SK-N-DZ (cell line): ENCODE data around the gene NTNG1. TPM values are rescaled to one million over a fixed set of nuclear protein-coding genes. Genes with fewer than 3 reads are reported as not detected.
"Not testable (repeated sequence)": the region's sequence is repeated elsewhere in the genome, so short reads cannot be mapped to it uniquely, and the experiment has no call there.

ENCODE experiments used
- DNase-seq: peaks from one replicate; pipeline ENCODE4 v3.0.0-alpha.2; 2015; ENCODE audit warnings: low spot score
- polyA plus RNA-seq, 2 experiments: library from polyadenylated mRNA; depleted of rRNA; stranded (reverse); fragments of >200 nt; gene quantifications; 2 replicates each; pipeline ENCODE4 v1.2.3, GENCODE V29; 2014

Gene NTNG1
- polyA plus RNA-seq (2014; cell fraction: cytosol; rRNA removed): 5.4 and 8.6 TPM in 2 replicates
- 5.0 and 9.6 TPM in 2 replicates for polyA plus RNA-seq (2014; cell fraction: nucleus; rRNA removed)

DNA sequence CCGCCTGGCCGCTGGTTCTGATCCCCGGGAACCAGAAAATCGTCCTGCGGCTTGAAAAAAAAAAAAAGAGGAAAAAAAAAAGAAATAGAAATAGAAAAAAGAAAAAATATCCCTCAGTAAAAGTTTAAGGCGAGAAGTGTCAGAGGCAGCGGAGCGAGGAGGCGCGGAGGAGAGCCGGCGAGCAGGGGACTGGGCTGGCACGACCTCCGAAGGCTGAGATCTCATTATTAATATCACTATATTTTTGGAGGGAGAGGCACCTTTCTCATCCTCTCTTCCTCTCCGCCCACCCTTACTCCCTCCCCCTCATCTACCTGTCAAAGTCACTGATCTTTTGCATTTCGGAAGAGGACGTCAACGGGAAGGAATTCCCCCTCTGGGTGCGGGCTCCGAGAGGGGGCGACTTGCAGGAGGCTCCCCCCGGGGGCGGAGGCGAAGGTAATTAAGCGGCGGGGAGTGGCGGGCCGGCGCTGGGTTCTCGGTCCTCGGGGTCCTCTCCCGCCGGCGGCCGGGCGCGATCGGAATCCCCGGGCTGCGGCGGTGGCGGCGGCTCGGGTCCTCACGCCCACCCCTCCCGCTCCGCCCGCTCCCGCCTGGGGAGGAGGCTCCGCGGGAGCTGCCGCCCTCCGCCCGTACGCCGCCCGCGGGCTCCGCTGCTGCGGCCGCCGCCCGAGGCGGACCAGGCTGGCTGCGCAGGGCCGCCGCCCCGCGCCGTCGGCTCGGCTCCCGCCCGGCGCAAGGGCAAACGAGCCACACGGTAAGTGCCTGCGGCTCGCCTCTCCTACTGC lies at the start of gene NTNG1:
NTNG1 (plus strand) TSS at position 337 of the 788 bp plus-strand sequence.
- peak; percentile 19 for DNase-seq

DNA sequence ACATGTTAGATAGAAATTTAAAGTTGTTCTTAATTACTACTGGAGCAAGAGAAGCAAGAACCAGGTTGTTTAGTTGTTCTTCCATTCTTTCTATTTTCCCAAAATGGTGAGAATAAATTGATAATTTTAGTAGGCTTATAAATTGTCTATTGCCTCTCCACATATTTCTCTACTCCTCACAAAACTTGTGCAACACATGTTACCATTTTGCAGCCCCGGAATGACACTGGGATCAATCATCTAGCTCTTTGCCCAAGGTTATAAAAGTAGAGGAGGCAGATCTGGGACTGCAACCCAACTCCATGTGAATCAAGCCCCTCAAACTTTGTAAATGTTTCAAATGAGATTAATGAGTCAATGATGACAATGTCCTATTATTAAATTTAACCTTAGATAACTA lies 49.4 kb upstream of the NTNG1 start:
- DNase-seq: no peak

DNA sequence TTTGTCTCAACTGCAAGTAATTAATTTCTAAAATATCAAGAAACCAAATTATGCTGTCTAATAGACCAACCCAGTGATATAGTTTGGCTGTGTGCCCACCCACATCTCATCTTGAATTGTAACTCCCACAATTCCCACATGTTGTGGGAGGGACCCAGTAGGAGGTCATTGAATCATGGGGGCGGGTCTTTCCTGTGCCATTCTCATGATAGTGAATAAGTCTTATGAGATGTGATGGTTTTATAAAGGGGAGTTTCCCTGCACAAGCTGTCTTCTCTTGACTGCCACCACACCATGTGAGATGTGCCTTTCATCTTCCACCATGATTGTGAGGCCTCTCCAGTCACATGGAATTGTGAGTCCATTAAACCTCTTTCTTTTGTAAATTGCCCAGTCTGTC lies 47.4 kb upstream of the NTNG1 start:
- DNase-seq: not testable (repeated sequence)

DNA sequence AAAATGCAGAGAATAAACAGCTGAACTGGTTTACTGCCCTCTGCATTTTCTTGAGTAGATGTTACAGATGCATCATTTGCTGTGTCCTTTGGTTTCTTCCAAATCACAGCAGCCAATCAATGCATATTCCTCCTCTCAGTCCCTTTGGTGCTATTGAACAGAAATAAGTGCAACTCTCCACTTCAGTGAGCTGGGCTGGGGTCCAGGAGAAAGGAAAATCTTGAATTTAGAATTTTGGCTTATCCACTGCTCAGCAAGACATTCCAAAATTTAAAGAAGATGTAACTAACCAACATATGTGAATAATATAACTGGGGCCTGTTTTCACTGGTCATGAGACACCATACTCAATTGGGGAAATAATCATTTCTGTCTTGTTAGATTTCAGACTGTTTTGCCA lies 45.2 kb upstream of the NTNG1 start:
- no peak for DNase-seq

DNA sequence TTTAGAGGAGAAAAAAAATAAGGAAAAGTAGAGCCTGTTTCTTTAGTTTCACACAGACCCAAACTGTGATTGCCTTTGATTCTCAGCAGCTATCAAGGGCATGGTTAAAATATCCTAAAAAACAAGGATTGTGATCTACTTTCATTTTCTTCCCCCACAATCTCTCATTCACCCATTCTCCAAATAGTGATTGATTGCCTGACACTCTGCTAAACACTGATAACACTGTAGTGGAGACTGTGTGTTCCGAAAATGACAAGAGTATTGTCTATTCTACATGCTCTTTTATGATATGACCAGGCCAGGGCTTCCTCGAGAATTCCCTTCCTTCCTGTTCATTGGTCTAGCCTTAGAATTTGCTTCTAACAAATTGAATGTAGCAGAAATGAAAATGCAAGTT lies 44.1 kb upstream of the NTNG1 start:
- DNase-seq: no peak

- no peak for DNase-seq
Observed at GRCh38 chr1:107098961-107099360, 41.9 kb upstream of the NTNG1 start.

DNA sequence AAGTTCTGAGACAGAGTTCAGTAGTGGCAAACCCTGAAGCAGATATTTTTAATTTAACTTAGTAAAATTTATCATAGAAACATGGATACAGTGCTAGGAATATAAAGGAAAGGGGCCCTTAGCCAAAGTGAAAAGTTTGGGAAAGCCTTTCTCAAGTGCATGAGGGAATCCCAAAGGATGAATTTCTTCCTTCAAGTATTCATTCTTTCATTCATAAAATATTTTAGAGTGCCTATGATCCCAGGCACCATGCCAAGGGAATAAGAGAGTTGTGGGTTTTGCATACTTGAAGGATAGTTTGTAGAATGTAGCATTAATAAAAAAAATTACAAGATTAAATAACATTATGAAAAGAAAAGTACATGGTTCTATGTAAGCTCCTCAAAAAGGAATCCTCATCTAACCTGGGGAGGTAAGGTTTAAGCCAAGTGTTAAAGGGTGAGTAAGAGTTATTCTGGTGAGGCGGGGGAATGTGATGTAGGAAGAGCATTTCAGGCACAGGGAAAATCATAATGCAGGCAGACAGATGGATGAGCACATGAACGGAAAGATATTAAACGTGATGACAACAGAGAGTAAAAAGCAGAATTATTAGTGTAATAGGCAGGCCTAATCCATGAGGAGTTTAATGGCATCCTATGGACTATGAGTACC lies 40.4 kb upstream of the NTNG1 start:
- no peak for DNase-seq

DNA sequence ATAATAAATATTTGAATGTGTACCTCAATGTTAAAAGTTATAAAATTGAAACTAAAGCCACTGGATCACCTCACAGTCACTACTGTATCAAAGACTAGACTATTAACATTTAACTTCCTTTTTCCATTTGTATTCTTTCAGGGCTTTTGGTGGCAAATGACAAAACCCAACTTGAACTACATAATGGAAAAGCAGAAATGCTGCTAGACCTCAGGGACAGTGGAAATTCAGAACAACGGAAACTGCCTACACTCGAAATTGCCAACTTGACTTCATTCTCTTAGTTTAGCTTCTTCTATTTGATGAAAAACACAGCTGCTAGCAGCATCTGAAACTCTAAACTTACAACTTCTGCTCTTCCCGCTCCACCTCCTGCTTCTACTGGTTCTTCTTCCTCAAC lies 34.9 kb upstream of the NTNG1 start:
- no peak for DNase-seq

GRCh38 chr1:107110326-107110725 lies 30.5 kb upstream of the NTNG1 start:
- no peak for DNase-seq

- DNase-seq: no peak
Observed at GRCh38 chr1:107116306-107116790, 24.5 kb upstream of the NTNG1 start.

GRCh38 chr1:107122225-107122624 lies 18.6 kb upstream of the NTNG1 start:
- no peak for DNase-seq

GRCh38 chr1:107123741-107124140 lies 17.1 kb upstream of the NTNG1 start:
- no peak for DNase-seq

- no peak for DNase-seq
Observed at GRCh38 chr1:107124694-107125093, 16.1 kb upstream of the NTNG1 start.

DNA sequence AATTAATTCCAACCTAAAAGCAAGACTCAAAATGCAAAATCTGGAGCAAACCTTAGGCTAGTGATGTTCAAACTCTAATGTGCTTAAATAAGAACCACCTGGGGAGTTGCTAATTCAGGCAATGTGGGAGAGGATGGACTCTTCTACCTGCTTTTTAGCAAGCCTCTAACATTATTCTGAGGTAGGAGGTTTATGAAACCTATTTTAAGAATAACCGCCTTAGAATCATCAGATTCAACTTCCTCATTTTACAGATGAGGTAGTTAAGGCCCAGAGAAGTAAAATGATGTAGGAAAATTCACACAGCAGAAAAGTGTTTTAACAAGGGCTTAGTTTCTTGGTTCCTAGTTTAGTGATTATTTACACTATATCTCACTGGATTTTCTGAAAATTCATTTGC lies 8.6 kb upstream of the NTNG1 start:
- DNase-seq: no peak

DNA sequence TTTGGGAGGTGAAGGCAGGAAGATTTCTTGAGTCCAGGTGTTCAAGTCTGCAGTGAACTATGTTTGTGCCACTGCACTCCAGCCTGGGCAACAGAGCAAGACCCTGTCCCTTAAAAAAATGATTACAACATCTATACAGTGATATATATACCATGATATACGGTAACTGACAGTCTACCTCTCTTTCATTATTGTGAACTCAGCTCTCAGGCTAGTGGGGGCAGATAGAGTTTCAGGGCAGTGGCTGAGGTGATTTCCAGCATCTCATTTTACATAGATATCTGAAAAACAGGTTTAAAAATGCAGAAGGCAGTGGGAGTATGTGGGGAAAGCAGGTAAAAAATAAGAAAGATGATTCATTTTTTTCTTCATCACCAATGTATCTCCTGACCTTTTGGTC lies 8.1 kb upstream of the NTNG1 start:
- no peak for DNase-seq

- no peak for DNase-seq
Observed at GRCh38 chr1:107135463-107135862, 5.4 kb upstream of the NTNG1 start.

- no peak for DNase-seq
Observed at GRCh38 chr1:107138166-107138565, 2.7 kb upstream of the NTNG1 start.

DNA sequence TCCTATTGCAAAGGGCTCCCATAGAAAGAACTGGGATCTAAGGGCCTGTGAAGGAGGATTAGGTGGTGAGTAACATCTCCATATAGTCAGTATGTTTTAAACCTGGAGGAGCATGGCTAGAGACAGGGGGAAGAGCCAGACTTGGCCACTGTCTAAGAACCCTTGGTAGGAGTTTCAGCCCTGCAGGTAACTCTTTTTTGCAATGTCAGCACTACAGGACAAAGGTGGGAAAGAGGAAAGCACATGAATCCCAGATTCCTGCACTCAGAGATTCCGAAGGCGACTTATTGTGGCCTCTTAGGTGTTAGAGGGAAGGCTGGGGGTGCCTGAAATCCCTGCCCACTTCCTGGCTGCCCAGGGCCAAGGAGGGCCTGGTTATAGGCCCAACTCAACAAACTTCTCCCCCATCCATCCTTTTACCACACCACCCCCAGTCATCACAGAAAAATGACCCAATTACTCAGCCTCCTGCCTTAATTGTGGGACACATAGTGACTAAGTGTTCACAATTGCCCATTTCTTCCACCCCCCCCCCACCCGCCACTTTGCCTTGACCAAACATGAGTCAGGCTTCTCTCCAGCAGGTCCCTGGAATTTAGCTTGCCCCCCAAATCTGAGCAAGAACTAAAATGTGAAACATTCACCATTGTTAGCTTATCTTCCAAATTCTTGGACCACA lies 1.9 kb upstream of the NTNG1 start:
- no peak for DNase-seq

DNA sequence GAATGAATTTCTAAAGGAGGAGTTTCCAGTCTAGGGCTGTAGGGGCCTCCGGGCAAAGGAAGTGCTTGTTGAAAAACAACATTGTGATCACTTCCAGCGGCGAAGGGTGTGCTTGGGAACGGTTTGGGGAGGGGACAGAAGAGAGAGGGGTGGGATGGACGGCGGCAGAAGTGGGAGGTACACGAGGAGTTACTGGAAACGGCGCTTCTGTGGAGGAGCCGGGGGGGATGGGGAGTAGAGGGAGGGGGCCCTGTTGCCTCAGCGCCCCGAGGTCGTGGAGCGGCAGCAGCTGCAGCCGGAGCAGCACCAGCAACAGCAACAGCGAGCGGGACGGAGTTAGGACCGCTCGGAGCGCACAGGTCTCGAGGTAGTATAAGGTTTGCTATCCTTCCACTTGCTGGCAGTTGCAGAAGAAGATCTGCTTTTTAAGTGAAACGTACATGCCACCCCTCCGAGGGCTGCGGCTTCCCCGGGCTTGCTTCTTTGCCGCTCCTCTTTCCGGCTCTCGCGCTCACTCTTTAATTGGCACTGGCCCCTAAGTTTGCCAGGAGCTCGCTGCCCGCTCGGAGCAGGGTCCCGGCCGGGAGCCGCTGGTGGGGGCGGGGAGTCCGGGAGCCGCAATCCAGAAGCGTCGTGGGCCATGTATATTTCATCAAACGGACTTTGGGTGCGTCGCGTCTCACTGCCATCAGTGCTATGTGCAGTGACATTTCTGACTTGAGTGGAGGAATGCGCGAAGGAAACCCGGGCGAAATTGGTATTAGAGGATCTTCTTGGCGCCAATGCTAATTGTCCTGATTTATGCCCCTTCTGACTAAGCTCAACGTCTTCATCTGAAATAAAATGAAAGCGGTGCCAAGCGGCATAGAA lies 771 bp upstream of the NTNG1 start:
- DNase-seq: peak; percentile 57

DNA sequence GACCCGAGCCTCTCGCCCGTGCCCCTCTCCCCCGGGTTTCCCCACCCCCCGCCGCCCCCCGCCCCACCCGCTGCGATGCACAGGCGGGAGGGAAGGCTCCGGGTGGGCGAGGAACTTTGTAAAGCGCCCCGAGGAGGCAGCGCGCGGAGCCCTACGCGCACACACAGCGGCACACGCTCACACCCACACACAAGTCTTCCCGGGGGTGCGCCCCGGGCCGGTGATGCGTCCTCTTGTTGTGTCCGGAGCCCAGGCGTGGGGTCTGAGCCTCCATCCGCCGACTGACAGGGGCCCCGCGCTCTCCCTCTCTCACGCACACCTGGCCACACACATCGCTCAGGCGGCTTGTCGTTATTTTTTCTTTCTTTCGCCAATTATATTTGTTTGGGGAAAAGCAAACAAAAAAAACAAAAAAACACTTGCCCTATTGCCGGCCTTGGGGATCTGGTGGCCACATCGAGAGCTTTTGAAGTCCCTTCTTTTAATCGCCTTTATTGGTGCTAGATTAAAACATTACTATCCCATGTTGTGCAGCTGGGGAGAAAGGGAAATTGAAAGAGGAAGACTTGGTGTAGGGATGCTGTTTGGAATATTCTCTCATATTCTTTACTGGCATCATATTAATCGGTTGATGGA lies 770 bp downstream of the NTNG1 start:
- DNase-seq: peak; percentile 35

GRCh38 chr1:107142140-107142542 lies 1.3 kb downstream of the NTNG1 start:
- DNase-seq: peak; percentile 76
